Rectal smooth muscle tissue (tissue), 1 donor: Measurements from ENCODE around the gene E2F2.

Experiments used
- H3K27ac ChIP-seq: one replicate; pipeline ENCODE4 v1.7.0; 2013; ENCODE audit warnings: low read depth, low read length, inconsistent platforms
- H3K27me3 ChIP-seq: one replicate; pipeline ENCODE4 v1.7.0; 2013; ENCODE audit warnings: low read length; ENCODE audit not compliant: control insufficient read depth, insufficient read depth
- H3K36me3 ChIP-seq: one replicate; pipeline ENCODE4 v1.7.0; 2013; ENCODE audit warnings: low read length; ENCODE audit not compliant: control insufficient read depth, insufficient read depth
- H3K4me1 ChIP-seq: one replicate; pipeline ENCODE4 v1.7.0; 2013; ENCODE audit warnings: low read length; ENCODE audit not compliant: control insufficient read depth, insufficient read depth
- H3K4me3 ChIP-seq: one replicate; pipeline ENCODE4 v1.7.0; 2013; ENCODE audit warnings: low read length
- H3K9ac ChIP-seq: one replicate; pipeline ENCODE4 v1.7.0; 2013; ENCODE audit warnings: low read length

The E2F2 gene

GRCh38 chr1:23480187-23481025 lies 50.6 kb downstream of the E2F2 start:
- Histone ChIP-seq H3K27ac (no peak overlapping the region), H3K9ac (no peak overlapping the region), H3K4me1 (peaks cover 3% of the 10 kb centered on the region), H3K4me3 (no peak overlapping the region), H3K27me3 (no peaks in the 10 kb centered on the region), H3K36me3 (no peaks in the 10 kb centered on the region)

GRCh38 chr1:23479666-23479941 lies 51.4 kb downstream of the E2F2 start:
- Histone ChIP-seq H3K4me3 (no peak overlapping the region), H3K27ac (no peak overlapping the region), H3K9ac (no peak overlapping the region), H3K4me1 (no peaks in the 10 kb centered on the region), H3K27me3 (no peaks in the 10 kb centered on the region), H3K36me3 (no peaks in the 10 kb centered on the region)

GRCh38 chr1:23478896-23479665 lies 52.0 kb downstream of the E2F2 start:
- Histone ChIP-seq H3K27me3 (no peaks in the 10 kb centered on the region), H3K4me3 (no peak overlapping the region), H3K36me3 (no peaks in the 10 kb centered on the region), H3K4me1 (no peaks in the 10 kb centered on the region), H3K9ac (no peak overlapping the region), H3K27ac (no peak overlapping the region)

GRCh38 chr1:23477359-23478144 lies 53.5 kb downstream of the E2F2 start:
- Histone ChIP-seq H3K27ac (no peak overlapping the region), H3K9ac (no peak overlapping the region), H3K36me3 (no peaks in the 10 kb centered on the region), H3K4me3 (no peak overlapping the region), H3K4me1 (no peaks in the 10 kb centered on the region), H3K27me3 (no peaks in the 10 kb centered on the region)

- Histone ChIP-seq H3K36me3 (no peaks in the 10 kb centered on the region), H3K27me3 (no peaks in the 10 kb centered on the region), H3K4me1 (no peaks in the 10 kb centered on the region), H3K27ac (no peak overlapping the region), H3K9ac (no peak overlapping the region), H3K4me3 (no peak overlapping the region)
These were observed 55.4 kb downstream of the E2F2 start for GRCh38 chr1:23475641-23476040.

- H3K36me3 ChIP-seq = no peaks in the 10 kb centered on the region
- H3K9ac ChIP-seq = no peak overlapping the region
- H3K4me1 ChIP-seq = no peaks in the 10 kb centered on the region
- H3K27me3 ChIP-seq = no peaks in the 10 kb centered on the region
- H3K27ac ChIP-seq = no peak overlapping the region
- no peak overlapping the region for H3K4me3 ChIP-seq
These were observed 55.9 kb downstream of the E2F2 start for GRCh38 chr1:23475134-23475628.

- H3K27ac ChIP-seq = no peak overlapping the region
- no peak overlapping the region for H3K4me3 ChIP-seq
- no peak overlapping the region for H3K9ac ChIP-seq
- no peaks in the 10 kb centered on the region for H3K4me1 ChIP-seq
- no peaks in the 10 kb centered on the region for H3K27me3 ChIP-seq
- H3K36me3 ChIP-seq = no peaks in the 10 kb centered on the region
These were observed 57.8 kb downstream of the E2F2 start for GRCh38 chr1:23473037-23473800.

GRCh38 chr1:23472351-23473036 lies 58.5 kb downstream of the E2F2 start:
- H3K4me3 ChIP-seq = no peak overlapping the region
- no peak overlapping the region for H3K27ac ChIP-seq
- H3K9ac ChIP-seq = no peak overlapping the region
- no peaks in the 10 kb centered on the region for H3K27me3 ChIP-seq
- H3K36me3 ChIP-seq = no peaks in the 10 kb centered on the region
- H3K4me1 ChIP-seq = no peaks in the 10 kb centered on the region

GRCh38 chr1:23471473-23472075 lies 59.5 kb downstream of the E2F2 start:
- H3K27me3 ChIP-seq = no peaks in the 10 kb centered on the region
- no peaks in the 10 kb centered on the region for H3K4me1 ChIP-seq
- H3K36me3 ChIP-seq = no peaks in the 10 kb centered on the region
- H3K9ac ChIP-seq = no peak overlapping the region
- H3K27ac ChIP-seq = no peak overlapping the region
- no peak overlapping the region for H3K4me3 ChIP-seq

- H3K27me3 ChIP-seq = no peaks in the 10 kb centered on the region
- no peaks in the 10 kb centered on the region for H3K36me3 ChIP-seq
- H3K27ac ChIP-seq = no peak overlapping the region
- H3K4me3 ChIP-seq = no peak overlapping the region
- no peaks in the 10 kb centered on the region for H3K4me1 ChIP-seq
- no peak overlapping the region for H3K9ac ChIP-seq
These were observed 60.6 kb downstream of the E2F2 start for GRCh38 chr1:23470282-23471070.
